Measurements from ENCODE around the gene CCDC188. TPM values are rescaled to one million over a fixed set of nuclear protein-coding genes. Genes with fewer than 3 reads are reported as not detected.

The CCDC188 gene
- total and polyA plus RNA-seq, 4 donors = 0.63 to 4.0 (median 1.4) TPM

- Histone ChIP-seq H3K9me3 (ENCODE audit: control insufficient read depth in 4 of 4, insufficient read depth in 3 of 4, low read length in 3 of 4) (peaks cover 0 to 2% (median 0%) of the 10 kb centered on the region in 4 donors), H3K36me3 (ENCODE audit: control insufficient read depth in 4 of 4, insufficient read depth in 4 of 4, low read length in 4 of 4) (no peaks in the 10 kb centered on the region), H3K27me3 (ENCODE audit: control insufficient read depth in 3 of 3, insufficient read depth in 3 of 3, low read length in 2 of 3) (no peaks in the 10 kb centered on the region), H3K9ac (ENCODE audit: insufficient read depth in 1 of 2, low read length in 2 of 2) (no peak overlapping the region), H3K4me3 (no peak overlapping the region), H3K4me1 (ENCODE audit: control insufficient read depth in 5 of 5, insufficient read depth in 5 of 5, low read length in 5 of 5) (no peaks in the 10 kb centered on the region), H3K27ac (ENCODE audit: low read depth in 1 of 2, low read length in 1 of 2) (no peak overlapping the region)
- TF ChIP-seq CTCF (IDR thresholded peaks at IDR 0.05; ENCODE audit: control extremely low read depth, extremely low read depth) = no peak
- no peak for DNase-seq
- ATAC-seq (ENCODE audit: insufficient read depth, low FRiP score) = no peak
- 89 to 96% methylated on average over 10 of the region's 10 CpGs for WGBS, 2 donors
Observed at GRCh38 chr22:20172141-20172613, 21.3 kb upstream of the CCDC188 start.

- H3K4me1 ChIP-seq (ENCODE audit: control insufficient read depth in 5 of 5, insufficient read depth in 5 of 5, low read length in 5 of 5) = no peaks in the 10 kb centered on the region
- H3K9me3 ChIP-seq (ENCODE audit: control insufficient read depth in 4 of 4, insufficient read depth in 3 of 4, low read length in 3 of 4) = peaks cover 0 to 2% (median 0%) of the 10 kb centered on the region in 4 donors
- H3K27ac ChIP-seq (ENCODE audit: low read depth in 1 of 2, low read length in 1 of 2) = no peak overlapping the region
- no peak overlapping the region for H3K9ac ChIP-seq (ENCODE audit: insufficient read depth in 1 of 2, low read length in 2 of 2)
- H3K36me3 ChIP-seq (ENCODE audit: control insufficient read depth in 4 of 4, insufficient read depth in 4 of 4, low read length in 4 of 4) = no peaks in the 10 kb centered on the region
- DNase-seq (no peak), ATAC-seq (ENCODE audit: insufficient read depth, low FRiP score) (no peak)
- TF ChIP-seq CTCF (IDR thresholded peaks at IDR 0.05; ENCODE audit: control extremely low read depth, extremely low read depth) = no peak
- no peak overlapping the region for H3K4me3 ChIP-seq
- WGBS, 2 donors = 88 to 93% methylated on average over 12 of the region's 12 CpGs
- no peaks in the 10 kb centered on the region for H3K27me3 ChIP-seq (ENCODE audit: control insufficient read depth in 3 of 3, insufficient read depth in 3 of 3, low read length in 2 of 3)
Observed at GRCh38 chr22:20171288-20172140, 20.7 kb upstream of the CCDC188 start.

GRCh38 chr22:20170170-20170569 is 19.3 kb upstream of the CCDC188 start:
- Histone ChIP-seq H3K9ac (ENCODE audit: insufficient read depth in 1 of 2, low read length in 2 of 2) (no peak overlapping the region), H3K36me3 (ENCODE audit: control insufficient read depth in 4 of 4, insufficient read depth in 4 of 4, low read length in 4 of 4) (no peaks in the 10 kb centered on the region), H3K27ac (ENCODE audit: low read depth in 1 of 2, low read length in 1 of 2) (no peak overlapping the region), H3K4me3 (no peak overlapping the region), H3K9me3 (ENCODE audit: control insufficient read depth in 4 of 4, insufficient read depth in 3 of 4, low read length in 3 of 4) (peaks cover 0 to 2% (median 0%) of the 10 kb centered on the region in 4 donors), H3K4me1 (ENCODE audit: control insufficient read depth in 5 of 5, insufficient read depth in 5 of 5, low read length in 5 of 5) (no peaks in the 10 kb centered on the region), H3K27me3 (ENCODE audit: control insufficient read depth in 3 of 3, insufficient read depth in 3 of 3, low read length in 2 of 3) (no peaks in the 10 kb centered on the region)
- no peak for TF ChIP-seq CTCF (IDR thresholded peaks at IDR 0.05; ENCODE audit: control extremely low read depth, extremely low read depth)
- DNase-seq = no peak
- ATAC-seq (ENCODE audit: insufficient read depth, low FRiP score) = no peak
- WGBS, 2 donors = 92 to 96% methylated on average over 13 of the region's 13 CpGs
